DOHH2 (cell line): ENCODE data around the gene MGAT4A.

Experiments
- H3F3A ChIP-seq: fragments of 200-600 bp; sonication (generic), shearing (Covaris generic); 2 replicates; pipeline ENCODE4 v1.6.0; 2016; ENCODE audit warnings: antibody characterized with exemption, mild to moderate bottlenecking; ENCODE audit not compliant: control insufficient read depth, insufficient read depth
- H3K27ac ChIP-seq: fragments of 200-600 bp; sonication (generic); 2 replicates; pipeline ENCODE4 v1.5.1; 2014; ENCODE audit warnings: low read depth, mild to moderate bottlenecking, low read length, moderate library complexity
- H3K27me3 ChIP-seq: fragments of 200-600 bp; sonication (generic); 2 replicates; pipeline ENCODE4 v1.6.1; 2014; ENCODE audit warnings: mild to moderate bottlenecking, low read length, mixed read lengths; ENCODE audit not compliant: control insufficient read depth
- H3K36me3 ChIP-seq: fragments of 200-600 bp; sonication (generic); 2 replicates; pipeline ENCODE4 v1.6.1; 2014; ENCODE audit warnings: mild to moderate bottlenecking, low read length, moderate library complexity, mixed read lengths; ENCODE audit not compliant: control insufficient read depth
- H3K4me1 ChIP-seq: fragments of 200-600 bp; sonication (generic); 2 replicates; pipeline ENCODE4 v1.6.1; 2014; ENCODE audit warnings: mild to moderate bottlenecking, low read length, mixed read lengths; ENCODE audit not compliant: control insufficient read depth
- H3K4me2 ChIP-seq: fragments of 200-600 bp; sonication (generic); 2 replicates; pipeline ENCODE4 v1.6.0; 2014; ENCODE audit warnings: mild to moderate bottlenecking, low read length, moderate library complexity
- H3K4me3 ChIP-seq: fragments of 200-600 bp; sonication (generic); 2 replicates; pipeline ENCODE4 v1.5.1; 2014; ENCODE audit warnings: mild to moderate bottlenecking, low read length, mixed read lengths
- H3K79me2 ChIP-seq: fragments of 200-600 bp; sonication (generic); 2 replicates; pipeline ENCODE4 v1.6.1; 2014; ENCODE audit warnings: mild to moderate bottlenecking, low read length, mixed read lengths; ENCODE audit not compliant: control insufficient read depth
- H3K9me2 ChIP-seq: fragments of 200-600 bp; sonication (generic); replicated peaks from 2 replicates; pipeline ENCODE4 v1.6.1; 2014; ENCODE audit warnings: mild to moderate bottlenecking, low read length, mixed read lengths; ENCODE audit not compliant: control insufficient read depth
- H3K9me3 ChIP-seq: fragments of 200-600 bp; sonication (generic); 2 replicates; pipeline ENCODE4 v1.6.1; 2014; ENCODE audit warnings: antibody characterized with exemption, low read length, mixed read lengths; ENCODE audit not compliant: control insufficient read depth, insufficient read depth
- H4K20me1 ChIP-seq: fragments of 200-600 bp; sonication (generic); 2 replicates; pipeline ENCODE4 v1.6.0; 2014; ENCODE audit warnings: low read depth, mild to moderate bottlenecking, antibody characterized with exemption, low read length, moderate library complexity; ENCODE audit not compliant: control insufficient read depth, insufficient read depth
- EZH2phosphoT487 ChIP-seq: fragments of 200-600 bp; sonication (generic); IDR thresholded peaks from 2 replicates; pipeline ENCODE4 v1.6.1; 2017; ENCODE audit warnings: borderline replicate concordance, mild to moderate bottlenecking, antibody characterized with exemption, low read length, moderate library complexity, mixed read lengths
- TF ChIP-seq, protein P1 (sequence below): fragments of 200-600 bp; sonication (generic); IDR thresholded peaks from one replicate; pipeline ENCODE4 v1.5.1; 2014; ENCODE audit warnings: antibody characterized with exemption, mild to moderate bottlenecking, low read depth, low read length; ENCODE audit not compliant: poor library complexity, severe bottlenecking

Gene MGAT4A

DNA sequence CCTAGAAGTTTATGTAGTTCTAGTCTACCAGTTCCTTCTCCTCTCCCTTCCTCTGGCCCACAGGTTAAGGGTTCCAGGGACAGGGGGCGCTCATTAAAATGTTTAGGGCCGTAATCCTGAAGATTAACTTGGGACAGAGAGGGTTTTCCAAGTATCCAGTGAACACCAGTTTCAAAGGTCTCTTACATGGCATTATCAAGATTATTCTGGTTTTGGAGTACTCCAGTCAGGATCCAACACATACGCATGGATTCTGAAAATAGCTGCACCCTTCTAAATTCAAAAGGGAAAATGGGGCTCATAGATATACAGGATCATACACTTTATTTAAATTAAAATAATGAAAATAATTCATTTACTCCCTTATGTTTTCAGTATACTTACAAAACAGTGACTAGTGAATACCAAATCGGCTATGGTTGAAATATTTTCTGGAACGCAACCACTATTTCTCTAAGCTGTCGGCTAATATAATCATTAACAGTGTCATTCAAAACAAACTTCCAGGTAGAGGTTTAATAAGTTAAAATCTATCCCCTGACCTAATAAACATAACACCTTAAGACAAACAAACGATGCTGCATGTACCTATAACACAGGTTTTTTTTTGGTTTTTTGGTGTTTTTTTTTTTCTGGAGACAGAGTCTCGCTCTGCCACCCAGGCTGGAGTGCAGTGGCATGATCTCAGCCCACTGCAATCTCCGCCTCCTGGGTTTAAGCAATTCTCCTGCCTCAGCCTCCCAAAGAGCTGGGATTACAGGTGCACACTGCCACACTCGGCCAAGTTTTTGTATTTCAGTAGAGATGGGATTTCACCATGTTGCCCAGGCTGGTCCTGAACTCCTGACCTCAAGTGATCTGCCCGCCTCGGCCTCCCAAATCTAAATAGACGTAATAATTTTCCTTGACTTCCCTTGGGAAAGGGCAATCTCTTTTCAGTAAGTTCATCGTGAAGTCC, 44.7 kb downstream of the MGAT4A start:
- TF ChIP-seq, protein P1, sequence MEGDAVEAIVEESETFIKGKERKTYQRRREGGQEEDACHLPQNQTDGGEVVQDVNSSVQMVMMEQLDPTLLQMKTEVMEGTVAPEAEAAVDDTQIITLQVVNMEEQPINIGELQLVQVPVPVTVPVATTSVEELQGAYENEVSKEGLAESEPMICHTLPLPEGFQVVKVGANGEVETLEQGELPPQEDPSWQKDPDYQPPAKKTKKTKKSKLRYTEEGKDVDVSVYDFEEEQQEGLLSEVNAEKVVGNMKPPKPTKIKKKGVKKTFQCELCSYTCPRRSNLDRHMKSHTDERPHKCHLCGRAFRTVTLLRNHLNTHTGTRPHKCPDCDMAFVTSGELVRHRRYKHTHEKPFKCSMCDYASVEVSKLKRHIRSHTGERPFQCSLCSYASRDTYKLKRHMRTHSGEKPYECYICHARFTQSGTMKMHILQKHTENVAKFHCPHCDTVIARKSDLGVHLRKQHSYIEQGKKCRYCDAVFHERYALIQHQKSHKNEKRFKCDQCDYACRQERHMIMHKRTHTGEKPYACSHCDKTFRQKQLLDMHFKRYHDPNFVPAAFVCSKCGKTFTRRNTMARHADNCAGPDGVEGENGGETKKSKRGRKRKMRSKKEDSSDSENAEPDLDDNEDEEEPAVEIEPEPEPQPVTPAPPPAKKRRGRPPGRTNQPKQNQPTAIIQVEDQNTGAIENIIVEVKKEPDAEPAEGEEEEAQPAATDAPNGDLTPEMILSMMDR = no peak
- no peak for TF ChIP-seq EZH2phosphoT487

DNA sequence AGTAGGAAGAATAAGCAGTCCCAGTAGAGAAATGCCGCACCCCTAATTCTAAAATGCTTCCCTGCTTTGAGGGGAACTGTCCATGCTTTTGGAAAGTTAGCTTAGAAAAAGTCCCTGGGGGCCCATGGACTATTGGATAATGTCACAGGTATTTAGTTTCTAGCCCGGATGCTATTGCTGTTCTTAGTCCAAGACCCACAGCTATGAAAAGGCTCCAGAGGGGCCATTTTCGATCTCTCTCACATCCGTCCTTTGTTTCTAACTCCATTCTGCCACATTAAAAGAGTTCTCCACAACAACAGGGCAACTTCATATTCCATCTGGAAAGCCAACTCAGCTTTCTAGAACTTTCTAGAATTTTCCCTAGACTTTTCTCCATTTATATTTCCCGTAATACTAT, 47.2 kb downstream of the MGAT4A start:
- Histone ChIP-seq H3K27ac (no peak overlapping the region), H3K4me2 (no peak overlapping the region), H3K9me2 (no peaks in the 10 kb centered on the region), H3K9me3 (no peaks in the 10 kb centered on the region), H3F3A (no peaks in the 10 kb centered on the region), H3K4me1 (no peaks in the 10 kb centered on the region), H3K79me2 (no peaks in the 10 kb centered on the region), H3K27me3 (no peaks in the 10 kb centered on the region), H4K20me1 (no peaks in the 10 kb centered on the region), H3K36me3 (no peaks in the 10 kb centered on the region), H3K4me3 (no peak overlapping the region)
- no peak for TF ChIP-seq EZH2phosphoT487
- TF ChIP-seq, protein P1 = no peak

More for the DNA sequence above, 44.7 kb downstream of the MGAT4A start:
- no peaks in the 10 kb centered on the region for H3K9me2 ChIP-seq
- no peaks in the 10 kb centered on the region for H4K20me1 ChIP-seq
- no peak overlapping the region for H3K4me3 ChIP-seq
- no peak overlapping the region for H3K4me2 ChIP-seq
- no peaks in the 10 kb centered on the region for H3F3A ChIP-seq
- H3K9me3 ChIP-seq = no peaks in the 10 kb centered on the region
- no peak overlapping the region for H3K27ac ChIP-seq
- no peaks in the 10 kb centered on the region for H3K36me3 ChIP-seq
- H3K79me2 ChIP-seq = no peaks in the 10 kb centered on the region
- H3K27me3 ChIP-seq = no peaks in the 10 kb centered on the region
- no peaks in the 10 kb centered on the region for H3K4me1 ChIP-seq

DNA sequence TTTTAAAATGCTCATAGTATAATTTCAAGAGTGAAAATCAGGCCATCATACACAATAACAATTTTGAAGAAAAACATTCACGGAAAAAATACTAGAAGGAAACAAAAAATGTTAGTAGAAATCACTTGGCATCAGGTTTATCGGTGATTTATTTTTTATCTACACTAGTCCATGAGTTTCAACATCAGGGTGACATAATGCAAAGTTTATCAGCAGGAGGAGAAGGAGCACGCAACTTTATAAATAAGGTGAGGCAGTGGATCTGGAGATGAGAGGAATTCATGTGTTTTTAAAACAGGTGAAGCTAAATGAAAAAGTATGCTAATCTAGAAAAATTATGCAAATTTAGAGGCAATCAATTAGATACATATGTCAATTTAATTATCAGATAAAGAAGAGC, 54.2 kb downstream of the MGAT4A start:
- no peaks in the 10 kb centered on the region for H3K9me2 ChIP-seq
- H4K20me1 ChIP-seq = no peaks in the 10 kb centered on the region
- H3K79me2 ChIP-seq = no peaks in the 10 kb centered on the region
- no peak overlapping the region for H3K4me2 ChIP-seq
- H3K27ac ChIP-seq = no peak overlapping the region
- no peaks in the 10 kb centered on the region for H3K4me1 ChIP-seq
- no peak for TF ChIP-seq EZH2phosphoT487
- TF ChIP-seq, protein P1 = no peak
- H3K9me3 ChIP-seq = no peaks in the 10 kb centered on the region
- H3F3A ChIP-seq = no peaks in the 10 kb centered on the region
- H3K27me3 ChIP-seq = no peaks in the 10 kb centered on the region
- no peak overlapping the region for H3K4me3 ChIP-seq
- no peaks in the 10 kb centered on the region for H3K36me3 ChIP-seq
